ENCODE results near the gene ZNF766.
A peak's percentile ranks its signal among the peaks of the same experiment; 100 is the strongest.
"Not testable (repeated sequence)": the region's sequence is repeated elsewhere in the genome, so short reads cannot be mapped to it uniquely, and the experiment has no call there.

The ZNF766 gene

DNA sequence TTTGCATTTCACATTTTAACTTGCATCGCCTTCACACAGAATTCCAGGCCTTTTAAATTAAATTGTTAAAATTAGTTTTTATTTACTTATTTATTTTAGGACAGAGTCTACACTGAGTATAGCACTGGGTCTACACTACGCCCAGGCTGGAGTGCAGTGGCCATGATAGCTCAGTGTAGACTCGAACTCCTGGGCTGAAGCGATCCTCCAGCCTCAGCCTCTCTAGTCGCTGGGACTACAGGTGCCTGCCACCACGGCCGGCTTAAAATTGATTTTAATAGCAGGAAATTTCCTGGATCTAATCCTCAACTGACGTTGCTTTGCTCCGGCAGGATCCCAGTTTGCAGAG, 66.4 kb downstream of the ZNF766 start:
- in situ Hi-C loops (cut with HindIII; ENCODE audit: low sequenced_read_pairs): no loop called here
- H3K4me3 ChIP-seq (ENCODE audit: low read depth, low read length): peak overlapping the region; percentile 72
- TF ChIP-seq, protein P1, sequence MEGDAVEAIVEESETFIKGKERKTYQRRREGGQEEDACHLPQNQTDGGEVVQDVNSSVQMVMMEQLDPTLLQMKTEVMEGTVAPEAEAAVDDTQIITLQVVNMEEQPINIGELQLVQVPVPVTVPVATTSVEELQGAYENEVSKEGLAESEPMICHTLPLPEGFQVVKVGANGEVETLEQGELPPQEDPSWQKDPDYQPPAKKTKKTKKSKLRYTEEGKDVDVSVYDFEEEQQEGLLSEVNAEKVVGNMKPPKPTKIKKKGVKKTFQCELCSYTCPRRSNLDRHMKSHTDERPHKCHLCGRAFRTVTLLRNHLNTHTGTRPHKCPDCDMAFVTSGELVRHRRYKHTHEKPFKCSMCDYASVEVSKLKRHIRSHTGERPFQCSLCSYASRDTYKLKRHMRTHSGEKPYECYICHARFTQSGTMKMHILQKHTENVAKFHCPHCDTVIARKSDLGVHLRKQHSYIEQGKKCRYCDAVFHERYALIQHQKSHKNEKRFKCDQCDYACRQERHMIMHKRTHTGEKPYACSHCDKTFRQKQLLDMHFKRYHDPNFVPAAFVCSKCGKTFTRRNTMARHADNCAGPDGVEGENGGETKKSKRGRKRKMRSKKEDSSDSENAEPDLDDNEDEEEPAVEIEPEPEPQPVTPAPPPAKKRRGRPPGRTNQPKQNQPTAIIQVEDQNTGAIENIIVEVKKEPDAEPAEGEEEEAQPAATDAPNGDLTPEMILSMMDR (IDR thresholded peaks at IDR 0.05; ENCODE audit: low read depth, low read length): no peak
- no peak for DNase-seq (ENCODE audit: low read depth, low spot score)

DNA sequence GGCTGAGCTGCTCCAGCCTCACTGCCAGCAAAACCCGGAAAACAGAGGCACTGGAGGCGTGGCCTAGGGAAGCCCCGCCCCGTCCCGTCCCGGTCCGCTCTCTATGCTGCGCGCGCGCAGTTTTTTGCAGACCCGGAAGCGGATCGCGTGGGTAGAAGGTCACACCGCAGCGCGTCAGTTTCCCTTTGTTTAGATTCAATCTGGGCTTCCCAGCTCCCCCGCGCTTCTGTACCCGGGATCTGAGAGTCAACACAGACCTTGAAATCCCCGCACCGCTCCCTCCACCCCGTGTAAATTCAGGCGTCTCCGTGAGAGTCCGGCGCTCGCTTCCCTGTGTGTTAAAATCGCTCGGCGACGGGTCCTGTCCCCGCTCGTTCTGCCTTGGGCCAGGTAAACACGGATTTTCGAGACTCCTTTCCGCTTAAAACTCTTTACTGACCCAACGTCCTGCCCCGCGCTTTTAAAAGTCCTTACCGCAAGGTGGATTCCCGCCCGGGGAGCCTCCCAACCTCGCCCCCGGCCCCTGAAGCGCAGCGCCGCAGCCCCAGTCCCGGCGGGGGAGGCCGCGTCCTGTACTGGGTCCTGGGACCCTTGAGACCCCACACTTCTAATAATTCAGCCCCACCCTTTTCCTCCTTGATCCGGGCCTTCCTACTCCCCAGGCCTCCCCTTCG, 66.9 kb downstream of the ZNF766 start, which contains the start of gene ZNF610:
ZNF610 (plus strand) TSS at position 127 of the 674 bp plus-strand sequence. CDS start 12,930 bp downstream, outside the sequence.
- H3K4me3 ChIP-seq (ENCODE audit: low read depth, low read length): peak within 1 kb of the TSS; percentile 72
- peak; percentile 84 for DNase-seq (ENCODE audit: low read depth, low spot score)
- TF ChIP-seq, protein P1 (IDR thresholded peaks at IDR 0.05; ENCODE audit: low read depth, low read length): no peak
- in situ Hi-C loops (cut with HindIII; ENCODE audit: low sequenced_read_pairs): no loop called here

DNA sequence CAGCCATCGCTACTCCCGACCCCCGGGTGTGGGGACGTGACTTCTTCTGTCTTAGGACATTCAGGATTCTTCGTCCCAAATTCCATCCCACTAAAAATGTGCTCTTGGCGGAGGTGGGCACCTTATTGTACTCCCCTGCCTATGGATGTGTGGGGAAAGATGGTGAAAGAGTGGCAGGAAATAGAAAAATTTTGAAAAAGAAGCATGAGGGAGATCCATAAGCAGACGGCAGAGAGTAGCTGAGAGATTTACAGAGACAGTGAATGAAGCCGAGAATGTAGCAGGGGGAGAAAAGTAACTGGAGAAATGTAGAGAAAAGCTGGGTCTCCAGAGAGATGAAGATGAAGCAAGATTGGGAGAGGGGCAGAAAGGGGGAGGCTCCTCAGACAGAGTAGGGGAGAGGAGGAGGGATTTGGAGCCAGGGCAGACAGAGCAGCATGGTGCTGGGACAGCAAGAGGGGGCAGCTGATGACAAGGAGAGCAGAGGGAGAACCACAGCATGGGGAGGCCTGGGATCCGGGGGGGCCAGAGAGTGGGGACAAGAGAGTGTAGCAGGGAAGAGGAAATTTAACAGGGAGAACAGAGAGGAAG, 67.5 kb downstream of the ZNF766 start:
- peak overlapping the region; percentile 72 for H3K4me3 ChIP-seq (ENCODE audit: low read depth, low read length)
- in situ Hi-C loops (cut with HindIII; ENCODE audit: low sequenced_read_pairs): no loop called here
- DNase-seq (ENCODE audit: low read depth, low spot score): peak; percentile 7
- TF ChIP-seq, protein P1 (IDR thresholded peaks at IDR 0.05; ENCODE audit: low read depth, low read length): no peak

DNA sequence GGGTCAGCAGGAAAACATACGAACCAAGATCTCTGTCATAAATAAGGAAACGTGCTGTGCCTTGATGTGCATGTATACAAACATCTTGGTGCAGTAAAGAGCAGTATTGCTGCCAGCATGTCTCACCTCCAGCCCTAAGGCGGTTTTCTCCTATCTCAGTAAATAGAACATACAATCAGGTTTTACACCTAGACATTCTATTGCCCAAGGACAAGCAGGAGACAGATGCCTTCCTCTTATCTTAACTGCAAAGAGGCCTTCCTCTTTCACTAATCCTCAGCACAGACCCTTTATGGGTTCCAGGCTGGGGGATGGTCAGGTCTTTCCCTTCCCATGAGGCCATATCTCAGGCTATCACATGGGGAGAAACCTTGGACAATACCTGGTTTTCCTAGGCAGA, 69.6 kb downstream of the ZNF766 start:
- in situ Hi-C loops (cut with HindIII; ENCODE audit: low sequenced_read_pairs); H3K4me3 ChIP-seq (ENCODE audit: low read depth, low read length); DNase-seq (ENCODE audit: low read depth, low spot score): not testable (repeated sequence)

DNA sequence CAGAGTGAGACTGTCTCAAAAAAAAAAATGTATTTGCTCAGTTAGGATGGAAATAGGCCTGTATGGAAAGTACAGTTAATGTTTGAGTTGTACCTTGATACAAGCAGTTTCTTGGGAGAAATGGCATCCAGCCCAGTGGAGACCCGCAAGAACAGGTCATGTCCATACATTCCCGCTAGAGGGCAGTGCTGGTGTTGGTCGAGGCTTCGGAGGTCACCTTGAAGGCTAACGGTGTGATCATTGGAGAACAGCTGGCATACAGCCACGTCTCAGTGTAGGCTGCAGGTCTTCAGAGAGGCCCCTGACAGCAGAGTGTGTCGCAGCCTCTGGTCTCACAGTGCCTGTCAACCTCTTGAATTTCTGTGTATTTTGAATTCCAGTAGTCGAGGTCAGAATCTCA, 74.2 kb downstream of the ZNF766 start:
- TF ChIP-seq, protein P1 (IDR thresholded peaks at IDR 0.05; ENCODE audit: low read depth, low read length): peak; percentile 35
- no peak overlapping the region for H3K4me3 ChIP-seq (ENCODE audit: low read depth, low read length)
- DNase-seq (ENCODE audit: low read depth, low spot score): no peak
- in situ Hi-C loops (cut with HindIII; ENCODE audit: low sequenced_read_pairs): no loop called here

DNA sequence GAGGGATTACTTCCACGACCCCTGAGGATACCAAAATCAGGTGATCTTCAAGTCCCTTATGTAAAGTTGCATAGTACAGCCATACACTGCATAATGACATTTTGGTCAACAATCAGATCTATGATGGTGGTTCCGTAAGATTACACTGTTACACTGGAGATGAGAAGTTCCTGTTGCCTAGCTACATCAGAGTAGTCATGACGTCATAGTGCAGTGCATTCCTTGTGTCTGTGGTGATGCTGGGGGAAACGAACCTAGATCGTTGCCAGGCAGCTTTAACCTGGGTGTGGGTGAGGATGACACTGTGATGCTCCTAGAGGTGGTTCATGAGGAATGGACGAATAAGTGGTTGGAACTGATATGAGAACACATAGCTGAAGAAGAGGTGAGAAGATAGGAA, 75.8 kb downstream of the ZNF766 start:
- in situ Hi-C loops (cut with HindIII; ENCODE audit: low sequenced_read_pairs): no loop called here
- TF ChIP-seq, protein P1 (IDR thresholded peaks at IDR 0.05; ENCODE audit: low read depth, low read length): no peak
- no peak for DNase-seq (ENCODE audit: low read depth, low spot score)
- no peak overlapping the region for H3K4me3 ChIP-seq (ENCODE audit: low read depth, low read length)
